Panc1 (cell line): ENCODE measurements around the gene PELI1.
"Not testable (repeated sequence)": the region's sequence is repeated elsewhere in the genome, so short reads cannot be mapped to it uniquely, and the experiment has no call there.

ENCODE experiments used
- CTCF ChIP-seq: fragments of 450-650 bp; IDR thresholded peaks from 2 replicates; pipeline ENCODE4 v1.5.1; 2017; ENCODE audit warnings: mild to moderate bottlenecking
- REST ChIP-seq, 2 experiments: IDR thresholded peaks; 2 replicates each; pipeline ENCODE4 v1.6.1; 2011 to 2012; ENCODE audit warnings: low read depth in 2 of 2, control low read depth in 1 of 2, low read length in 1 of 2, mild to moderate bottlenecking in 1 of 2, moderate library complexity in 1 of 2; ENCODE audit not compliant: insufficient read depth in 1 of 2

DNA sequence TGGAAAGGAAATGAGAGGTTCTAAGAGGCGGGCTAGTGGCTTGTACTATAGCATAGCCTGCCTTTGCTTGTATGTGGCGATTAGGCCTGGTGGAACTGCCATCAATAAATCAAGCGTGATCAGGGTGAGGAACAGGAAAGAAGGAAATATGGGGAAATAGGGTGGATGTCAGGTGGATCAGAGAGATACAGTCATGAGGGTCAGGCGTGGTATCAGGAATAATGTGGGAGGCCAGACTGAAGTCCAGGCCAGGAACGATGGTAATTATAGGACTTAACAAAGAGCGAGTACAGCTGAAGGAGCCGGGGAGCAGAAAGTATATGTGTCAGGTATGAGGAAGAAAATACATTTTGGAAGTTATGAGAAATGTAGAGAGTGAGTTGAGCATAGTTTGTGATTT lies 67.4 kb downstream of the PELI1 start:
- TF ChIP-seq CTCF; REST (IDR thresholded peaks at IDR 0.05; ENCODE audit: insufficient read depth in 1 of 2, low read depth in 2 of 2, low read length in 1 of 2): not testable (repeated sequence)
